SK-N-SH treated with all-trans-retinoic acid at 6 μM for 48 hours (cell line): ENCODE results near the gene CTH.

ENCODE experiments used
- ATAC-seq: fragments of 200-7000 bp; cut with Tn5 transposase; 3 replicates; pipeline ENCODE4 v1.9.1; 2020; ENCODE audit warnings: mild to moderate bottlenecking, moderate library complexity
- ARNTL ChIP-seq: fragments of 450-650 bp; formaldehyde crosslinking; IDR thresholded peaks from 2 replicates; pipeline ENCODE4 v1.5.0; 2020; ENCODE audit warnings: low read depth, mild to moderate bottlenecking, moderate library complexity, borderline replicate concordance
- BACH2 ChIP-seq: fragments of 250-450 bp; sonication (Bioruptor Pico); IDR thresholded peaks from 2 replicates; pipeline ENCODE4 v1.9.0; 2021; ENCODE audit warnings: mild to moderate bottlenecking, borderline replicate concordance
- CSDC2 ChIP-seq: fragments of 250-450 bp; sonication (Bioruptor Pico); IDR thresholded peaks from 2 replicates; pipeline ENCODE4 v1.5.0; 2020; ENCODE audit warnings: mild to moderate bottlenecking, moderate library complexity
- CSRNP3 ChIP-seq: fragments of 250-450 bp; sonication (Bioruptor Pico); IDR thresholded peaks from 2 replicates; pipeline ENCODE4 v1.5.1; 2021; ENCODE audit warnings: mild to moderate bottlenecking, moderate library complexity
- ESRRG ChIP-seq: fragments of 250-450 bp; sonication (Bioruptor Pico); IDR thresholded peaks from 2 replicates; pipeline ENCODE4 v1.6.1; 2021; ENCODE audit warnings: mild to moderate bottlenecking
- GLIS3 ChIP-seq: fragments of 250-450 bp; sonication (Bioruptor Pico); IDR thresholded peaks from 2 replicates; pipeline ENCODE4 v1.5.0; 2020; ENCODE audit warnings: mild to moderate bottlenecking, moderate library complexity
- OSR1 ChIP-seq: fragments of 250-450 bp; sonication (Bioruptor Pico); IDR thresholded peaks from 2 replicates; pipeline ENCODE4 v1.8.0; 2022; ENCODE audit warnings: moderate library complexity, mild to moderate bottlenecking, inconsistent platforms
- PATZ1 ChIP-seq: fragments of 250-450 bp; sonication (Bioruptor Pico); IDR thresholded peaks from 2 replicates; pipeline ENCODE4 v1.8.0; 2020; ENCODE audit warnings: mild to moderate bottlenecking, moderate library complexity, borderline replicate concordance
- POU6F1 ChIP-seq: fragments of 250-450 bp; sonication (Bioruptor Pico); IDR thresholded peaks from 2 replicates; pipeline ENCODE4 v1.8.0; 2021; ENCODE audit warnings: low read depth, mild to moderate bottlenecking, moderate library complexity, borderline replicate concordance
- PPARA ChIP-seq: fragments of 250-450 bp; sonication (Bioruptor Pico); IDR thresholded peaks from 2 replicates; pipeline ENCODE4 v1.5.0; 2020; ENCODE audit warnings: mild to moderate bottlenecking, borderline replicate concordance
- RARB ChIP-seq: fragments of 250-450 bp; sonication (Bioruptor Pico); IDR thresholded peaks from 2 replicates; pipeline ENCODE4 v1.8.0; 2021; ENCODE audit warnings: mild to moderate bottlenecking, moderate library complexity
- TOX ChIP-seq: fragments of 250-450 bp; sonication (Bioruptor Pico); IDR thresholded peaks from 2 replicates; pipeline ENCODE4 v1.8.0; 2021; ENCODE audit warnings: mild to moderate bottlenecking, moderate library complexity, borderline replicate concordance
- TSHZ2 ChIP-seq: fragments of 250-450 bp; sonication (Bioruptor Pico); IDR thresholded peaks from 2 replicates; pipeline ENCODE4 v1.5.0; 2020; ENCODE audit warnings: mild to moderate bottlenecking, moderate library complexity
- ZC3H10 ChIP-seq: fragments of 250-450 bp; sonication (Bioruptor Pico); IDR thresholded peaks from 2 replicates; pipeline ENCODE4 v1.5.1; 2021; ENCODE audit warnings: mild to moderate bottlenecking, moderate library complexity
- ZFP3 ChIP-seq: fragments of 250-450 bp; sonication (Bioruptor Pico); IDR thresholded peaks from 2 replicates; pipeline ENCODE4 v1.5.0; 2020; ENCODE audit warnings: mild to moderate bottlenecking, moderate library complexity
- ZNF565 ChIP-seq: fragments of 450-650 bp; formaldehyde crosslinking; conservative IDR thresholded peaks from 2 replicates; pipeline ENCODE4 v1.5.0; 2020; ENCODE audit warnings: low read depth, mild to moderate bottlenecking, moderate library complexity
- ZNF70 ChIP-seq: fragments of 450-650 bp; formaldehyde crosslinking; IDR thresholded peaks from 2 replicates; pipeline ENCODE4 v1.5.0; 2020; ENCODE audit warnings: mild to moderate bottlenecking, moderate library complexity
- ZNF8 ChIP-seq: fragments of 450-650 bp; formaldehyde crosslinking; IDR thresholded peaks from 2 replicates; pipeline ENCODE4 v1.5.0; 2020; ENCODE audit warnings: mild to moderate bottlenecking, moderate library complexity
- TF ChIP-seq, protein P1 (sequence below): fragments of 250-450 bp; sonication (Bioruptor Pico); IDR thresholded peaks from 2 replicates; pipeline ENCODE4 v1.5.1; 2020; ENCODE audit warnings: low read depth, mild to moderate bottlenecking, moderate library complexity

The CTH gene

GRCh38 chr1:70420320-70420719, 9.3 kb downstream of the CTH start:
- no peak for TF ChIP-seq GLIS3 (CRISPR knock-in tag)
- no peak for TF ChIP-seq CSDC2 (CRISPR knock-in tag)
- no peak for TF ChIP-seq TSHZ2
- no peak for TF ChIP-seq OSR1 (CRISPR knock-in tag)
- no peak for TF ChIP-seq PATZ1 (CRISPR knock-in tag)
- TF ChIP-seq ZNF70, result no peak
- TF ChIP-seq ARNTL (CRISPR knock-in tag), result no peak
- no peak for TF ChIP-seq RARB (CRISPR knock-in tag)
- no peak for TF ChIP-seq ZNF565 (CRISPR knock-in tag)
- TF ChIP-seq PPARA (CRISPR knock-in tag), result no peak
- TF ChIP-seq ESRRG (CRISPR knock-in tag), result no peak
- no peak for TF ChIP-seq POU6F1 (CRISPR knock-in tag)
- TF ChIP-seq, protein P1, sequence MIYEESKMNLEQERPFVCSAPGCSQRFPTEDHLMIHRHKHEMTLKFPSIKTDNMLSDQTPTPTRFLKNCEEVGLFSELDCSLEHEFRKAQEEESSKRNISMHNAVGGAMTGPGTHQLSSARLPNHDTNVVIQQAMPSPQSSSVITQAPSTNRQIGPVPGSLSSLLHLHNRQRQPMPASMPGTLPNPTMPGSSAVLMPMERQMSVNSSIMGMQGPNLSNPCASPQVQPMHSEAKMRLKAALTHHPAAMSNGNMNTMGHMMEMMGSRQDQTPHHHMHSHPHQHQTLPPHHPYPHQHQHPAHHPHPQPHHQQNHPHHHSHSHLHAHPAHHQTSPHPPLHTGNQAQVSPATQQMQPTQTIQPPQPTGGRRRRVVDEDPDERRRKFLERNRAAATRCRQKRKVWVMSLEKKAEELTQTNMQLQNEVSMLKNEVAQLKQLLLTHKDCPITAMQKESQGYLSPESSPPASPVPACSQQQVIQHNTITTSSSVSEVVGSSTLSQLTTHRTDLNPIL (CRISPR knock-in tag), result no peak
- TF ChIP-seq TOX (CRISPR knock-in tag), result no peak
- TF ChIP-seq ZNF8 (CRISPR knock-in tag), result no peak
- no peak for TF ChIP-seq BACH2 (CRISPR knock-in tag)
- no peak for ATAC-seq

GRCh38 chr1:70426154-70427131, 15.4 kb downstream of the CTH start:
- no peak for TF ChIP-seq ESRRG (CRISPR knock-in tag)
- TF ChIP-seq RARB (CRISPR knock-in tag), result no peak
- no peak for TF ChIP-seq TSHZ2
- TF ChIP-seq OSR1 (CRISPR knock-in tag), result no peak
- no peak for TF ChIP-seq CSRNP3 (CRISPR knock-in tag)
- no peak for TF ChIP-seq PPARA (CRISPR knock-in tag)
- TF ChIP-seq ARNTL (CRISPR knock-in tag), result no peak
- no peak for TF ChIP-seq POU6F1 (CRISPR knock-in tag)
- no peak for TF ChIP-seq ZC3H10 (CRISPR knock-in tag)
- TF ChIP-seq ZNF565 (CRISPR knock-in tag), result no peak
- no peak for TF ChIP-seq ZFP3 (CRISPR knock-in tag)
- peak; percentile 52 for ATAC-seq
